Caco-2 (cell line): ENCODE data around the gene LRRTM4. TPM values are rescaled to one million over a fixed set of nuclear protein-coding genes. Genes with fewer than 3 reads are reported as not detected.

Source experiments
- BruUV-seq: library from RNA; stranded (reverse); fragments of 400-500 nt; replicated peaks from 2 replicates; lab custom pipeline; 2021; lab: Mats Ljungman, UMichigan
- CTCF ChIA-PET: fragments of 300-600 bp; sonication (Branson Sonifier 250); formaldehyde crosslinking; loops from one replicate; lab custom pipeline; 2022; ENCODE audit warnings: antibody characterized with exemption; lab: Charles Lee
- POLR2A ChIA-PET: fragments of 300-600 bp; sonication (Branson Sonifier 250); formaldehyde crosslinking; loops from one replicate; lab custom pipeline; 2022; ENCODE audit warnings: antibody characterized with exemption; lab: Charles Lee
- DNase-seq, 2 experiments: peaks; one replicate each; pipeline versions ENCODE4 v3.0.0 to v3.0.0-alpha.2; 2020 to 2022
- H3K27me3 ChIP-seq: replicated peaks from 2 replicates; pipeline ENCODE4 v1.6.0; 2011; ENCODE audit warnings: low read length; ENCODE audit not compliant: control insufficient read depth, insufficient read depth
- H3K36me3 ChIP-seq: 2 replicates; pipeline ENCODE4 v1.5.1; 2011; ENCODE audit warnings: low read length; ENCODE audit not compliant: control insufficient read depth, insufficient read depth
- H3K4me1 ChIP-seq: fragments of 250-450 bp; sonication (Bioruptor Pico); 2 replicates; pipeline ENCODE4 v1.5.1; 2020; ENCODE audit warnings: mild to moderate bottlenecking
- H3K4me3 ChIP-seq: 2 replicates; pipeline ENCODE4 v1.5.1; 2011; ENCODE audit warnings: low read depth, mild to moderate bottlenecking, control low read depth, low read length
- H3K9me3 ChIP-seq: fragments of 250-450 bp; sonication (Bioruptor Pico); 2 replicates; pipeline ENCODE4 v1.5.1; 2020; ENCODE audit warnings: mild to moderate bottlenecking, moderate library complexity
- H3K27ac Mint-ChIP-seq: one replicate; pipeline ENCODE4 v1.8.0; 2022; ENCODE audit warnings: mixed read lengths; ENCODE audit not compliant: unreplicated experiment
- H3K27me3 Mint-ChIP-seq: one replicate; pipeline ENCODE4 v1.8.0; 2022; ENCODE audit warnings: mixed read lengths; ENCODE audit not compliant: insufficient read depth, unreplicated experiment
- H3K36me3 Mint-ChIP-seq: one replicate; pipeline ENCODE4 v1.8.0; 2022; ENCODE audit warnings: mild to moderate bottlenecking, mixed read lengths; ENCODE audit not compliant: insufficient read depth, unreplicated experiment
- H3K4me1 Mint-ChIP-seq: one replicate; pipeline ENCODE4 v1.8.0; 2022; ENCODE audit warnings: low read depth, mixed read lengths; ENCODE audit not compliant: unreplicated experiment
- H3K4me3 Mint-ChIP-seq: one replicate; pipeline ENCODE4 v1.8.0; 2022; ENCODE audit warnings: mild to moderate bottlenecking, moderate library complexity, mixed read lengths; ENCODE audit not compliant: unreplicated experiment
- H3K9me3 Mint-ChIP-seq: one replicate; pipeline ENCODE4 v1.8.0; 2022; ENCODE audit warnings: mixed read lengths; ENCODE audit not compliant: unreplicated experiment
- CTCF ChIP-seq, 2 experiments: fragments of 200-600 bp in 1 of 2; IDR thresholded peaks; 1 replicate in 1 of 2; 2 replicates in 1 of 2; pipeline versions ENCODE4 v1.5.1 to v1.8.0; 2011 to 2022; ENCODE audit warnings: antibody characterized with exemption in 1 of 2, control low read depth in 1 of 2, inconsistent platforms in 1 of 2, low read depth in 1 of 2, low read length in 1 of 2, mild to moderate bottlenecking in 1 of 2, moderate library complexity in 1 of 2; ENCODE audit not compliant: insufficient read depth in 1 of 2, severe bottlenecking in 1 of 2, unreplicated experiment in 1 of 2
- intact Hi-C: fragments of 100-400 bp; cut with micrococcal nuclease; formaldehyde crosslinking; loops from one replicate; pipeline ENCODE4 v1.10.0; 2022; ENCODE audit not compliant: unreplicated experiment
- total RNA-seq: library from RNA; stranded (reverse); gene quantifications from 2 replicates; pipeline ENCODE4 v1.2.3, GENCODE V29; 2022

The LRRTM4 gene
- total RNA-seq, 1 experiment from 2014 or later = 0.32 TPM

GRCh38 chr2:77421971-77422370 is 100.2 kb downstream of the LRRTM4 start:
- Histone ChIP-seq H3K27me3 (no peaks in the 10 kb centered on the region), H3K9me3 (no peaks in the 10 kb centered on the region), H3K36me3 (no peaks in the 10 kb centered on the region), H3K4me1 (no peaks in the 10 kb centered on the region), H3K4me3 (no peak overlapping the region)
- no peak for DNase-seq
- H3K36me3 Mint-ChIP-seq = no peaks in the 10 kb centered on the region
- no peak overlapping the region for H3K27ac Mint-ChIP-seq
- peaks cover 2% of the 10 kb centered on the region for H3K27me3 Mint-ChIP-seq
- no TSS peak for BruUV-seq
- no peaks in the 10 kb centered on the region for H3K4me1 Mint-ChIP-seq
- CTCF ChIA-PET = no interaction called here
- TF ChIP-seq CTCF (IDR thresholded peaks at IDR 0.05; ENCODE audit: insufficient read depth in 1 of 2, low read depth in 1 of 2, low read length in 1 of 2, severe bottlenecking in 1 of 2, unreplicated experiment in 1 of 2) = no peak
- H3K4me3 Mint-ChIP-seq = no peak overlapping the region
- POLR2A ChIA-PET = no interaction called here
- intact Hi-C loops = no loop called here
- H3K9me3 Mint-ChIP-seq = no peaks in the 10 kb centered on the region

GRCh38 chr2:77418537-77418936 is 103.6 kb downstream of the LRRTM4 start:
- Histone ChIP-seq H3K4me3 (no peak overlapping the region), H3K27me3 (no peaks in the 10 kb centered on the region; the same call in 1 of the 2 replicates), H3K9me3 (no peaks in the 10 kb centered on the region), H3K36me3 (no peaks in the 10 kb centered on the region), H3K4me1 (no peaks in the 10 kb centered on the region)
- no peak for TF ChIP-seq CTCF (IDR thresholded peaks at IDR 0.05; ENCODE audit: insufficient read depth in 1 of 2, low read depth in 1 of 2, low read length in 1 of 2, severe bottlenecking in 1 of 2, unreplicated experiment in 1 of 2)
- Mint-ChIP-seq H3K27me3 (peaks cover 2% of the 10 kb centered on the region), H3K36me3 (no peaks in the 10 kb centered on the region), H3K4me1 (no peaks in the 10 kb centered on the region), H3K4me3 (no peak overlapping the region), H3K27ac (no peak overlapping the region), H3K9me3 (no peaks in the 10 kb centered on the region)
- intact Hi-C loops = no loop called here
- ChIA-PET CTCF (no interaction called here), POLR2A (no interaction called here)
- no TSS peak for BruUV-seq
- DNase-seq = no peak

- BruUV-seq = no TSS peak
- H3K36me3 ChIP-seq = no peaks in the 10 kb centered on the region
- no peaks in the 10 kb centered on the region for H3K36me3 Mint-ChIP-seq
- H3K27ac Mint-ChIP-seq = no peak overlapping the region
- H3K4me1 ChIP-seq = no peaks in the 10 kb centered on the region
- H3K9me3 ChIP-seq = no peaks in the 10 kb centered on the region
- no peaks in the 10 kb centered on the region for H3K9me3 Mint-ChIP-seq
- TF ChIP-seq CTCF (IDR thresholded peaks at IDR 0.05; ENCODE audit: insufficient read depth in 1 of 2, low read depth in 1 of 2, low read length in 1 of 2, severe bottlenecking in 1 of 2, unreplicated experiment in 1 of 2) = no peak
- POLR2A ChIA-PET = no interaction called here
- H3K27me3 ChIP-seq = no peaks in the 10 kb centered on the region
- H3K4me1 Mint-ChIP-seq = no peaks in the 10 kb centered on the region
- CTCF ChIA-PET = no interaction called here
- intact Hi-C loops = loop anchor here (10.0 kb wide), 1 partner anchor 321 kb away; no protein-coding TSS in a partner anchor
- peaks cover 5% of the 10 kb centered on the region for H3K27me3 Mint-ChIP-seq
- H3K4me3 Mint-ChIP-seq = no peak overlapping the region
- DNase-seq = no peak
- no peak overlapping the region for H3K4me3 ChIP-seq
Measured at GRCh38 chr2:77404189-77404588, 118.0 kb downstream of the LRRTM4 start.
